WTC11 (cell line): ENCODE measurements around the gene WWOX.

ENCODE experiments used
- CREM ChIP-seq: sonication (generic); formaldehyde crosslinking; IDR thresholded peaks from 2 replicates; pipeline ENCODE4 v1.8.1; 2022; ENCODE audit warnings: mild to moderate bottlenecking, missing genetic modification reagents, moderate library complexity
- TF ChIP-seq, protein P1 (sequence below): fragments of 200-600 bp; IDR thresholded peaks from 2 replicates; pipeline ENCODE4 v1.8.0; 2022; ENCODE audit warnings: antibody characterized with exemption
- TF ChIP-seq, protein P2 (sequence below): fragments of 250-450 bp; sonication (Bioruptor Pico); IDR thresholded peaks from 2 replicates; pipeline ENCODE4 v1.8.0; 2021; ENCODE audit warnings: mild to moderate bottlenecking

DNA sequence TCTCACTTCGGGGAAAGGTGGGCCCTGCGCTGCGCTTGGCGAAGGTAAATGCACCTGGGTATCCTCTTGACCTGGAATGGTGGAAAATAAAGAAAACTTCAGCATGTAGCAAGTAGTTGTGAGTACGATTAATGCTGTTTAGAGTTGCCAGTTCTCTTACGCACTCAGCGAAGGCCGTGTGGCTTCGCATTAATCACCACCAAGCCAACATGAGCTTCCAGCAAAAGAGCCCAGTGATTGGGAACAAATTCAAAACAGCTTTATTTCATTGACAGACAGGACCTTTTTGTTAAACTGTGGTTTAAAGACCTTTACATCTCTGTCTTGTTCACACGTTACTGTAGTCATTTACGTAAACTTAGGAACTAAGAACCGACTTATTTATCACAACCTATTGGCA is 969.7 kb downstream of the WWOX start:
- TF ChIP-seq, protein P1, sequence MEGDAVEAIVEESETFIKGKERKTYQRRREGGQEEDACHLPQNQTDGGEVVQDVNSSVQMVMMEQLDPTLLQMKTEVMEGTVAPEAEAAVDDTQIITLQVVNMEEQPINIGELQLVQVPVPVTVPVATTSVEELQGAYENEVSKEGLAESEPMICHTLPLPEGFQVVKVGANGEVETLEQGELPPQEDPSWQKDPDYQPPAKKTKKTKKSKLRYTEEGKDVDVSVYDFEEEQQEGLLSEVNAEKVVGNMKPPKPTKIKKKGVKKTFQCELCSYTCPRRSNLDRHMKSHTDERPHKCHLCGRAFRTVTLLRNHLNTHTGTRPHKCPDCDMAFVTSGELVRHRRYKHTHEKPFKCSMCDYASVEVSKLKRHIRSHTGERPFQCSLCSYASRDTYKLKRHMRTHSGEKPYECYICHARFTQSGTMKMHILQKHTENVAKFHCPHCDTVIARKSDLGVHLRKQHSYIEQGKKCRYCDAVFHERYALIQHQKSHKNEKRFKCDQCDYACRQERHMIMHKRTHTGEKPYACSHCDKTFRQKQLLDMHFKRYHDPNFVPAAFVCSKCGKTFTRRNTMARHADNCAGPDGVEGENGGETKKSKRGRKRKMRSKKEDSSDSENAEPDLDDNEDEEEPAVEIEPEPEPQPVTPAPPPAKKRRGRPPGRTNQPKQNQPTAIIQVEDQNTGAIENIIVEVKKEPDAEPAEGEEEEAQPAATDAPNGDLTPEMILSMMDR = no peak
- TF ChIP-seq CREM (CRISPR knock-in tag) = no peak
- TF ChIP-seq, protein P2, sequence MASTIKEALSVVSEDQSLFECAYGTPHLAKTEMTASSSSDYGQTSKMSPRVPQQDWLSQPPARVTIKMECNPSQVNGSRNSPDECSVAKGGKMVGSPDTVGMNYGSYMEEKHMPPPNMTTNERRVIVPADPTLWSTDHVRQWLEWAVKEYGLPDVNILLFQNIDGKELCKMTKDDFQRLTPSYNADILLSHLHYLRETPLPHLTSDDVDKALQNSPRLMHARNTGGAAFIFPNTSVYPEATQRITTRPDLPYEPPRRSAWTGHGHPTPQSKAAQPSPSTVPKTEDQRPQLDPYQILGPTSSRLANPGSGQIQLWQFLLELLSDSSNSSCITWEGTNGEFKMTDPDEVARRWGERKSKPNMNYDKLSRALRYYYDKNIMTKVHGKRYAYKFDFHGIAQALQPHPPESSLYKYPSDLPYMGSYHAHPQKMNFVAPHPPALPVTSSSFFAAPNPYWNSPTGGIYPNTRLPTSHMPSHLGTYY (CRISPR knock-in tag) = no peak
